Caco-2 (cell line): Measurements from ENCODE around the gene ATP6V1E1. TPM values are rescaled to one million over a fixed set of nuclear protein-coding genes. Genes with fewer than 3 reads are reported as not detected.

ENCODE experiments used
- BruUV-seq: library from RNA; stranded (reverse); fragments of 400-500 nt; replicated peaks from 2 replicates; lab custom pipeline; 2021; lab: Mats Ljungman, UMichigan
- CTCF ChIA-PET: fragments of 300-600 bp; sonication (Branson Sonifier 250); formaldehyde crosslinking; loops from one replicate; lab custom pipeline; 2022; ENCODE audit warnings: antibody characterized with exemption; lab: Charles Lee
- POLR2A ChIA-PET: fragments of 300-600 bp; sonication (Branson Sonifier 250); formaldehyde crosslinking; loops from one replicate; lab custom pipeline; 2022; ENCODE audit warnings: antibody characterized with exemption; lab: Charles Lee
- DNase-seq, 2 experiments: peaks; one replicate each; pipeline versions ENCODE4 v3.0.0 to v3.0.0-alpha.2; 2020 to 2022
- H3K27me3 ChIP-seq: replicated peaks from 2 replicates; pipeline ENCODE4 v1.6.0; 2011; ENCODE audit warnings: low read length; ENCODE audit not compliant: control insufficient read depth, insufficient read depth
- H3K36me3 ChIP-seq: 2 replicates; pipeline ENCODE4 v1.5.1; 2011; ENCODE audit warnings: low read length; ENCODE audit not compliant: control insufficient read depth, insufficient read depth
- H3K4me1 ChIP-seq: fragments of 250-450 bp; sonication (Bioruptor Pico); 2 replicates; pipeline ENCODE4 v1.5.1; 2020; ENCODE audit warnings: mild to moderate bottlenecking
- H3K4me3 ChIP-seq: 2 replicates; pipeline ENCODE4 v1.5.1; 2011; ENCODE audit warnings: low read depth, mild to moderate bottlenecking, control low read depth, low read length
- H3K9me3 ChIP-seq: fragments of 250-450 bp; sonication (Bioruptor Pico); 2 replicates; pipeline ENCODE4 v1.5.1; 2020; ENCODE audit warnings: mild to moderate bottlenecking, moderate library complexity
- H3K27ac Mint-ChIP-seq: one replicate; pipeline ENCODE4 v1.8.0; 2022; ENCODE audit warnings: mixed read lengths; ENCODE audit not compliant: unreplicated experiment
- H3K27me3 Mint-ChIP-seq: one replicate; pipeline ENCODE4 v1.8.0; 2022; ENCODE audit warnings: mixed read lengths; ENCODE audit not compliant: insufficient read depth, unreplicated experiment
- H3K36me3 Mint-ChIP-seq: one replicate; pipeline ENCODE4 v1.8.0; 2022; ENCODE audit warnings: mild to moderate bottlenecking, mixed read lengths; ENCODE audit not compliant: insufficient read depth, unreplicated experiment
- H3K4me1 Mint-ChIP-seq: one replicate; pipeline ENCODE4 v1.8.0; 2022; ENCODE audit warnings: low read depth, mixed read lengths; ENCODE audit not compliant: unreplicated experiment
- H3K4me3 Mint-ChIP-seq: one replicate; pipeline ENCODE4 v1.8.0; 2022; ENCODE audit warnings: mild to moderate bottlenecking, moderate library complexity, mixed read lengths; ENCODE audit not compliant: unreplicated experiment
- H3K9me3 Mint-ChIP-seq: one replicate; pipeline ENCODE4 v1.8.0; 2022; ENCODE audit warnings: mixed read lengths; ENCODE audit not compliant: unreplicated experiment
- intact Hi-C: fragments of 100-400 bp; cut with micrococcal nuclease; formaldehyde crosslinking; loops from one replicate; pipeline ENCODE4 v1.10.0; 2022; ENCODE audit not compliant: unreplicated experiment
- total RNA-seq: library from RNA; stranded (reverse); gene quantifications from 2 replicates; pipeline ENCODE4 v1.2.3, GENCODE V29; 2022
- TF ChIP-seq, protein P1 (sequence below), 2 experiments: fragments of 200-600 bp in 1 of 2; IDR thresholded peaks; 1 replicate in 1 of 2; 2 replicates in 1 of 2; pipeline versions ENCODE4 v1.5.1 to v1.8.0; 2011 to 2022; ENCODE audit warnings: antibody characterized with exemption in 1 of 2, control low read depth in 1 of 2, inconsistent platforms in 1 of 2, low read depth in 1 of 2, low read length in 1 of 2, mild to moderate bottlenecking in 1 of 2, moderate library complexity in 1 of 2; ENCODE audit not compliant: insufficient read depth in 1 of 2, severe bottlenecking in 1 of 2, unreplicated experiment in 1 of 2

ATP6V1E1 gene
- total RNA-seq, 1 experiment from 2014 or later = 147 TPM

DNA sequence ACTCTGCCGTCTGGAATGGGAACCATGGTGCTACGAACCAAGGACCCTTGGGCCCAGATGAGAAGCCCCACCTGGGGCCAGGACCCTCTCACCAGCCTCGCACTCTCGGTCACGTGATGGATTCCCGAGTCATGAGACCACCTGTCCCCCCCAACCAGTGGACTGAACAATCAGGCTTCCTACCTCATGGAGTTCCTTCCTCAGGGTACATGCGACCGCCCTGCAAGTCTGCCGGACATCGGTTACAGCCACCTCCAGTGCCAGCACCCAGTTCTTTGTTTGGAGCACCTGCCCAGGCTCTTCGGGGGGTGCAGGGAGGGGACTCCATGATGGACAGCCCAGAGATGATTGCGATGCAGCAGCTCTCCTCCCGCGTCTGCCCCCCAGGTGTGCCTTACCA lies 86.1 kb downstream of the ATP6V1E1 start:
- intact Hi-C loops = no loop called here
- Histone ChIP-seq H3K4me1 (peaks cover 20% of the 10 kb centered on the region), H3K4me3 (no peak overlapping the region), H3K27me3 (no peaks in the 10 kb centered on the region), H3K9me3 (no peaks in the 10 kb centered on the region), H3K36me3 (no peaks in the 10 kb centered on the region)
- Mint-ChIP-seq H3K27me3 (no peaks in the 10 kb centered on the region), H3K36me3 (no peaks in the 10 kb centered on the region), H3K27ac (no peak overlapping the region), H3K4me3 (no peak overlapping the region), H3K4me1 (peaks cover 15% of the 10 kb centered on the region), H3K9me3 (no peaks in the 10 kb centered on the region)
- DNase-seq = no peak
- no TSS peak for BruUV-seq
- TF ChIP-seq, protein P1, sequence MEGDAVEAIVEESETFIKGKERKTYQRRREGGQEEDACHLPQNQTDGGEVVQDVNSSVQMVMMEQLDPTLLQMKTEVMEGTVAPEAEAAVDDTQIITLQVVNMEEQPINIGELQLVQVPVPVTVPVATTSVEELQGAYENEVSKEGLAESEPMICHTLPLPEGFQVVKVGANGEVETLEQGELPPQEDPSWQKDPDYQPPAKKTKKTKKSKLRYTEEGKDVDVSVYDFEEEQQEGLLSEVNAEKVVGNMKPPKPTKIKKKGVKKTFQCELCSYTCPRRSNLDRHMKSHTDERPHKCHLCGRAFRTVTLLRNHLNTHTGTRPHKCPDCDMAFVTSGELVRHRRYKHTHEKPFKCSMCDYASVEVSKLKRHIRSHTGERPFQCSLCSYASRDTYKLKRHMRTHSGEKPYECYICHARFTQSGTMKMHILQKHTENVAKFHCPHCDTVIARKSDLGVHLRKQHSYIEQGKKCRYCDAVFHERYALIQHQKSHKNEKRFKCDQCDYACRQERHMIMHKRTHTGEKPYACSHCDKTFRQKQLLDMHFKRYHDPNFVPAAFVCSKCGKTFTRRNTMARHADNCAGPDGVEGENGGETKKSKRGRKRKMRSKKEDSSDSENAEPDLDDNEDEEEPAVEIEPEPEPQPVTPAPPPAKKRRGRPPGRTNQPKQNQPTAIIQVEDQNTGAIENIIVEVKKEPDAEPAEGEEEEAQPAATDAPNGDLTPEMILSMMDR (IDR thresholded peaks at IDR 0.05; ENCODE audit: insufficient read depth in 1 of 2, low read depth in 1 of 2, low read length in 1 of 2, severe bottlenecking in 1 of 2, unreplicated experiment in 1 of 2) = no peak
- CTCF ChIA-PET = no interaction called here
- POLR2A ChIA-PET = no interaction called here

Other genes with a start within 250 kb of the ATP6V1E1 start
- gene SLC25A18, start 65.3 kb downstream of the ATP6V1E1 start, total RNA-seq = 0.14 TPM in 1 of 2 replicates, not detected in the other
- gene BCL2L13, start 10.0 kb upstream of the ATP6V1E1 start, total RNA-seq = 33.7 and 34.3 TPM in 2 replicates
- gene BID, start 145.7 kb upstream of the ATP6V1E1 start, total RNA-seq = 28.2 and 28.7 TPM in 2 replicates